OCI-LY7 (cell line): ENCODE measurements around the gene BICD1. TPM values are rescaled to one million over a fixed set of nuclear protein-coding genes. Genes with fewer than 3 reads are reported as not detected.

ENCODE experiments used
- BruUV-seq: library from RNA; stranded (reverse); fragments of 400-500 nt; replicated peaks from 2 replicates; lab custom pipeline; 2021; lab: Mats Ljungman, UMichigan
- CTCF ChIA-PET: fragments of 300-600 bp; sonication (Branson Sonifier 250); formaldehyde crosslinking; loops from one replicate; lab custom pipeline; 2022; ENCODE audit warnings: antibody characterized with exemption; ENCODE audit not compliant: unreplicated experiment; lab: Charles Lee
- POLR2A ChIA-PET: fragments of 300-600 bp; sonication (Branson Sonifier 250); formaldehyde crosslinking; loops from one replicate; lab custom pipeline; 2022; ENCODE audit warnings: antibody characterized with exemption; lab: Charles Lee
- DNase-seq: peaks from one replicate; pipeline ENCODE4 v3.0.0-alpha.2; 2015; ENCODE audit warnings: low spot score
- H2AFZ ChIP-seq: fragments of 200-600 bp; sonication (generic), shearing (Covaris generic); 2 replicates; pipeline ENCODE4 v1.6.1; 2014; ENCODE audit warnings: mild to moderate bottlenecking, antibody characterized with exemption, low read length, moderate library complexity
- H3K27ac ChIP-seq: fragments of 200-600 bp; sonication (generic); 2 replicates; pipeline ENCODE4 v1.5.1; 2014; ENCODE audit warnings: mixed run types, low read depth, mild to moderate bottlenecking, moderate library complexity, low read length, inconsistent platforms; ENCODE audit not compliant: poor library complexity, severe bottlenecking
- H3K36me3 ChIP-seq: fragments of 200-600 bp; sonication (generic); 2 replicates; pipeline ENCODE4 v1.6.1; 2014; ENCODE audit warnings: mild to moderate bottlenecking, antibody characterized with exemption, low read length, moderate library complexity, mixed read lengths; ENCODE audit not compliant: insufficient read depth
- H3K4me1 ChIP-seq: fragments of 200-600 bp; sonication (generic); 2 replicates; pipeline ENCODE4 v1.5.1; 2014; ENCODE audit warnings: mild to moderate bottlenecking, low read length; ENCODE audit not compliant: insufficient read depth, poor library complexity, severe bottlenecking
- H3K4me2 ChIP-seq: fragments of 200-600 bp; sonication (generic); 2 replicates; pipeline ENCODE4 v1.6.1; 2014; ENCODE audit warnings: mild to moderate bottlenecking, low read length
- H3K4me3 ChIP-seq: fragments of 200-600 bp; sonication (generic); 2 replicates; pipeline ENCODE4 v1.5.1; 2014; ENCODE audit warnings: mild to moderate bottlenecking, low read depth, low read length; ENCODE audit not compliant: poor library complexity, severe bottlenecking
- H3K79me2 ChIP-seq: fragments of 200-600 bp; sonication (generic); 2 replicates; pipeline ENCODE4 v1.6.1; 2016; ENCODE audit warnings: low read depth, mild to moderate bottlenecking, low read length, moderate library complexity, mixed read lengths; ENCODE audit not compliant: insufficient read depth
- H3K9me2 ChIP-seq: fragments of 200-600 bp; sonication (generic); 2 replicates; pipeline ENCODE4 v1.6.1; 2016; ENCODE audit warnings: mild to moderate bottlenecking, low read length, mixed read lengths; ENCODE audit not compliant: insufficient read depth
- H3K9me3 ChIP-seq: fragments of 200-600 bp; sonication (generic); 2 replicates; pipeline ENCODE4 v1.6.1; 2014; ENCODE audit warnings: mild to moderate bottlenecking, mixed run types, low read length, mixed read lengths
- H4K20me1 ChIP-seq: fragments of 200-600 bp; sonication (generic); 2 replicates; pipeline ENCODE4 v1.6.1; 2014; ENCODE audit warnings: mild to moderate bottlenecking, antibody characterized with exemption, low read length, moderate library complexity, mixed read lengths; ENCODE audit not compliant: insufficient read depth
- EZH2phosphoT487 ChIP-seq: fragments of 200-600 bp; sonication (generic); IDR thresholded peaks from 2 replicates; pipeline ENCODE4 v1.6.1; 2018; ENCODE audit warnings: low read depth, borderline replicate concordance, mild to moderate bottlenecking, mixed run types, antibody characterized with exemption, low read length, moderate library complexity, mixed read lengths
- intact Hi-C: fragments of 100-400 bp; cut with micrococcal nuclease; formaldehyde crosslinking; loops from one replicate; pipeline ENCODE4 v1.10.0; 2022; ENCODE audit not compliant: unreplicated experiment
- total RNA-seq, 2 experiments: library from RNA; depleted of rRNA in 1 of 2; stranded (reverse); fragments of >200 nt in 1 of 2; shearing (Covaris generic) in 1 of 2; gene quantifications; 2 replicates each; pipeline ENCODE4 v1.2.3, GENCODE V29; 2014 to 2022
- TF ChIP-seq, protein P1 (sequence below): fragments of 200-600 bp; sonication (generic); conservative IDR thresholded peaks from 2 replicates; pipeline ENCODE4 v1.5.1; 2014; ENCODE audit warnings: mild to moderate bottlenecking, antibody characterized with exemption, low read length, moderate library complexity, mixed read lengths

The BICD1 gene
- total RNA-seq, 2 experiments from 2014 or later, result 42.9 to 88.2 TPM

DNA sequence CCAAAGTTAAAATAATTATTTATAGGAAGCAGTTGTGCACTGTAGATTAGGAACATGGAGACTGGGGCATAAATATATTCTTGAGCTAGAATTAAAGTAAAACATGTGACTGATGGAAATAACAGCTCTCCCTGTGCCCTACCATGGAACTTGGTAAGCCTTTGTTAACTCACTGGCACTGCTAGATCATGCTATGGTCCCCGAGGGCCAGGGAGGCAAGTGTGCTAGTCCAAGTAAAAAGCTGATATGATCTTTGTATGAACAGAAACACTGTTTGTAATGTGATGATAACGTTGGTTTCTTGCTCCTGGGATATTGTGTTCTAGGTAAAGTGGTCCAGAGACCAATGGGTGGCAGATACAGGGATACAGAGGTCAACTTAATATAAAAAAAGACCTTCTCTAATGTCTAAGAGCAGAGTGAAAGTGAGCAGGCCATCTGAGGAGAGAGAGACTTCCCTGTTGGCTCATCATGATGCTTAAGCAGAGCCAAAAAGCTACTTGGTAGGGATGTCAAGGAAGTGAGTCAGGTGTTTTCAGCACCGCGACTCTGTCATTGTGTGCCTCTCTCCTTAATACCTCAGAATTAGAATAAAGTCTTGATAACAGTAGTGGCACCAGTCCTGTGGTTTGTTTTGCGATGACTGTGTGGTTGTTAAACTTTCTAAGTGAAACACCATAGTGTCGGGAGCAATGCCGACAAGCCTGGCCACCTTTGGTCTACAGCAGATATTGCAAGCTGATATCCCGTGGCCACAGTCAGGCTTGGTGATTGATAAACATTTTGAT, 27.6 kb downstream of the BICD1 start:
- TF ChIP-seq, protein P1, sequence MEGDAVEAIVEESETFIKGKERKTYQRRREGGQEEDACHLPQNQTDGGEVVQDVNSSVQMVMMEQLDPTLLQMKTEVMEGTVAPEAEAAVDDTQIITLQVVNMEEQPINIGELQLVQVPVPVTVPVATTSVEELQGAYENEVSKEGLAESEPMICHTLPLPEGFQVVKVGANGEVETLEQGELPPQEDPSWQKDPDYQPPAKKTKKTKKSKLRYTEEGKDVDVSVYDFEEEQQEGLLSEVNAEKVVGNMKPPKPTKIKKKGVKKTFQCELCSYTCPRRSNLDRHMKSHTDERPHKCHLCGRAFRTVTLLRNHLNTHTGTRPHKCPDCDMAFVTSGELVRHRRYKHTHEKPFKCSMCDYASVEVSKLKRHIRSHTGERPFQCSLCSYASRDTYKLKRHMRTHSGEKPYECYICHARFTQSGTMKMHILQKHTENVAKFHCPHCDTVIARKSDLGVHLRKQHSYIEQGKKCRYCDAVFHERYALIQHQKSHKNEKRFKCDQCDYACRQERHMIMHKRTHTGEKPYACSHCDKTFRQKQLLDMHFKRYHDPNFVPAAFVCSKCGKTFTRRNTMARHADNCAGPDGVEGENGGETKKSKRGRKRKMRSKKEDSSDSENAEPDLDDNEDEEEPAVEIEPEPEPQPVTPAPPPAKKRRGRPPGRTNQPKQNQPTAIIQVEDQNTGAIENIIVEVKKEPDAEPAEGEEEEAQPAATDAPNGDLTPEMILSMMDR, result peak; percentile 47
- TF ChIP-seq EZH2phosphoT487, result no peak
- Histone ChIP-seq H3K4me2 (peak overlapping the region; percentile 75), H4K20me1 (no peaks in the 10 kb centered on the region), H3K9me3 (no peaks in the 10 kb centered on the region), H3K27ac (peak overlapping the region; percentile 83), H3K36me3 (peaks cover 28% of the 10 kb centered on the region), H2AFZ (peak overlapping the region; percentile 13; the same call in 1 of the 2 replicates), H3K4me1 (peaks cover 76% of the 10 kb centered on the region), H3K9me2 (no peaks in the 10 kb centered on the region), H3K79me2 (peaks cover 88% of the 10 kb centered on the region), H3K4me3 (peak overlapping the region; percentile 56)
- peak; percentile 77 for DNase-seq
- ChIA-PET POLR2A (interaction anchor here (0.5 to 2.7 kb wide), 15 partner anchors 9 to 298 kb away, joined by 3 to 16 read pairs (median 4); partner anchors contain the start of gene BICD1), CTCF (interaction anchor here (1.0 kb wide), 1 partner anchor 29 kb away, joined by 3 read pairs; no protein-coding TSS in a partner anchor)
- BruUV-seq, result TSS peak; percentile 45
- intact Hi-C loops, result loop anchor here (10.0 kb wide), 2 partner anchors 179 to 239 kb away; partner anchors contain the start of gene RESF1

DNA sequence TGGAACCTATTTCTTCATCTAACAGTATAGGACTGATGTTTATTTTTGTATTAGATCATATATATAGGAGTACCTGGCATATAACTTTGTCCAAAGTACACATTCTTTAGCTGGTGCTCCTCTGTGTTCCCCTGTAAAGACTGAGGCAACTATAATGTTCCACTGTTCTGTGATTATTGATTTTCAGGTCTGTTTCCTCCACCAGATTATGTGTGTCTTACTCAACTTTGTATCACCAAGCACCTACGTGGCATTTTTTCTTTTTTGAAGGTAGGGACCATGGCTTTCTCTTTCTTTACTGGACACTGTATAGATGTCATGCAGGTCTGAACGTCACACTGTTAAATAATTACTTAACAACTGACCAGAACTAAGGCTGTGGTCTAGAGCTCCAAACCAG, 29.3 kb downstream of the BICD1 start:
- H3K27ac ChIP-seq, result peak overlapping the region; percentile 98
- H3K79me2 ChIP-seq, result peaks cover 82% of the 10 kb centered on the region
- no peaks in the 10 kb centered on the region for H3K9me3 ChIP-seq
- H3K4me2 ChIP-seq, result peak overlapping the region; percentile 73
- TF ChIP-seq, protein P1, result no peak
- TF ChIP-seq EZH2phosphoT487, result no peak
- H3K4me1 ChIP-seq, result peaks cover 90% of the 10 kb centered on the region
- peaks cover 19% of the 10 kb centered on the region for H3K36me3 ChIP-seq
- H3K9me2 ChIP-seq, result no peaks in the 10 kb centered on the region
- CTCF ChIA-PET, result interaction anchor here (0.9 kb wide), 1 partner anchor 21 kb away, joined by 3 read pairs; no protein-coding TSS in a partner anchor
- POLR2A ChIA-PET, result interaction anchor here (0.7 to 1.2 kb wide), 2 partner anchors 20 to 29 kb away, joined by 3 to 5 read pairs; partner anchors contain the start of gene BICD1
- BruUV-seq, result no TSS peak
- no peak for DNase-seq
- H4K20me1 ChIP-seq, result no peaks in the 10 kb centered on the region
- no peak overlapping the region for H2AFZ ChIP-seq
- intact Hi-C loops, result loop anchor here (10.0 kb wide), 2 partner anchors 181 to 241 kb away; partner anchors contain the start of gene RESF1
- peak overlapping the region; percentile 25 for H3K4me3 ChIP-seq
